GM19395 (cell line): ENCODE measurements around the gene WDFY3.
"Not testable (repeated sequence)": the region's sequence is repeated elsewhere in the genome, so short reads cannot be mapped to it uniquely, and the experiment has no call there.

ENCODE experiments used
- ATAC-seq: cut with Tn5 transposase; IDR thresholded peaks from one replicate; pipeline ENCODE4 v1.9.1; 2021; ENCODE audit warnings: mild to moderate bottlenecking, moderate library complexity; ENCODE audit not compliant: unreplicated experiment

The WDFY3 gene

GRCh38 chr4:84726356-84726755 is 240.1 kb downstream of the WDFY3 start:
- no peak for ATAC-seq

- no peak for ATAC-seq
Measured at GRCh38 chr4:84722720-84723119, 243.8 kb downstream of the WDFY3 start.

- no peak for ATAC-seq
Measured at GRCh38 chr4:84719115-84719514, 247.4 kb downstream of the WDFY3 start.

GRCh38 chr4:84718699-84719098 is 247.8 kb downstream of the WDFY3 start:
- no peak for ATAC-seq

- no peak for ATAC-seq
Measured at GRCh38 chr4:84710548-84710947, 255.9 kb downstream of the WDFY3 start.

- ATAC-seq, result no peak
Measured at GRCh38 chr4:84708406-84709135, 257.9 kb downstream of the WDFY3 start.

- ATAC-seq, result no peak
Measured at GRCh38 chr4:84706286-84706685, 260.2 kb downstream of the WDFY3 start.

GRCh38 chr4:84699001-84699671 is 267.4 kb downstream of the WDFY3 start:
- no peak for ATAC-seq

- ATAC-seq, result no peak
Measured at GRCh38 chr4:84697615-84698201, 268.8 kb downstream of the WDFY3 start.

GRCh38 chr4:84697159-84697558 is 269.3 kb downstream of the WDFY3 start:
- ATAC-seq, result no peak

- ATAC-seq, result no peak
Measured at GRCh38 chr4:84691800-84692199, 274.7 kb downstream of the WDFY3 start.

GRCh38 chr4:84691170-84691691 is 275.3 kb downstream of the WDFY3 start:
- ATAC-seq, result no peak

- no peak for ATAC-seq
Measured at GRCh38 chr4:84690481-84690880, 276.0 kb downstream of the WDFY3 start.

- ATAC-seq, result no peak
Measured at GRCh38 chr4:84689197-84689596, 277.3 kb downstream of the WDFY3 start.

GRCh38 chr4:84688605-84689004 is 277.9 kb downstream of the WDFY3 start:
- ATAC-seq, result no peak

- ATAC-seq, result no peak
Measured at GRCh38 chr4:84685105-84685504, 281.4 kb downstream of the WDFY3 start.

GRCh38 chr4:84684361-84684760 is 282.1 kb downstream of the WDFY3 start:
- no peak for ATAC-seq

GRCh38 chr4:84683064-84683850 is 283.2 kb downstream of the WDFY3 start:
- no peak for ATAC-seq

GRCh38 chr4:84682661-84683060 is 283.8 kb downstream of the WDFY3 start:
- ATAC-seq, result not testable (repeated sequence)

- no peak for ATAC-seq
Measured at GRCh38 chr4:84681486-84682274, 284.8 kb downstream of the WDFY3 start.
